GM18508 (cell line): Measurements from ENCODE around the gene ERCC3.
"Not testable (repeated sequence)": the region's sequence is repeated elsewhere in the genome, so short reads cannot be mapped to it uniquely, and the experiment has no call there.

Source experiments
- ATAC-seq: cut with Tn5 transposase; IDR thresholded peaks from one replicate; pipeline ENCODE4 v1.9.1; 2021; ENCODE audit warnings: moderate number of reproducible peaks; ENCODE audit not compliant: insufficient read depth, unreplicated experiment

The ERCC3 gene

DNA sequence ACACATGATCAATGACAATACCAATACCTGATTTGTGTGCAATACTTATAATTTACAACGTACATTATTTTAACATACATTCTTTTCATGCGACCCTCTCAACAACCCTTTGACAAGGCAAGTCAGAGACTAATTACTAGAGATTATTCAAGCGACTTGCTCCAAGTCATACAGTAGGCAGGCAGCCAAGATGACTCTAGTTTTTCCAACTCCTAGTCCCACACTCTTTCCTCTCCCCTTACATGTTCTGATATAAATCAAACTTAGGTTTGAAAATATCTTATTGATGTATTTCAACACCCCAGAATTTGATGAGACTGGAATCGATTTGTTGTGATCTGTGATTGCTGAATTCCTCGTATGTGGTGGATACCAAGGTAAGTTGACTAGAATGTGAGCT lies 65.8 kb downstream of the ERCC3 start:
- ATAC-seq: no peak

DNA sequence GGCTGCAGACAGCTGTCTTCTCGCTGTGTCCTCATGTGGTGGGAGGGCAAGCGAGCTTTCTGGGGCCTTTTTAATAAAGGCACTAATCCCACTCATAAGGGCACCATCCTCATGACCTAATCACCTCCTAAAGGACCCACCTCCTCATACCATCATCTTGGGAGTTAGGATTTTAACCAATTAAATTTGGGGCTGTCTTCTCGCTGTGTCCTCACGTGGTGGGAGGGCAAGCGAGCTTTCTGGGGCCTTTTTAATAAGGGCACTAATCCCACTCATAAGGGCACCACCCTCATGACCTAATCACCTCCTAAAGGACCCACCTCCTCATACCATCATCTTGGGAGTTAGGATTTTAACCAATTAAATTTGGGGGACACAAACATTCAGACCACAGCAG lies 66.7 kb downstream of the ERCC3 start:
- ATAC-seq: not testable (repeated sequence)

DNA sequence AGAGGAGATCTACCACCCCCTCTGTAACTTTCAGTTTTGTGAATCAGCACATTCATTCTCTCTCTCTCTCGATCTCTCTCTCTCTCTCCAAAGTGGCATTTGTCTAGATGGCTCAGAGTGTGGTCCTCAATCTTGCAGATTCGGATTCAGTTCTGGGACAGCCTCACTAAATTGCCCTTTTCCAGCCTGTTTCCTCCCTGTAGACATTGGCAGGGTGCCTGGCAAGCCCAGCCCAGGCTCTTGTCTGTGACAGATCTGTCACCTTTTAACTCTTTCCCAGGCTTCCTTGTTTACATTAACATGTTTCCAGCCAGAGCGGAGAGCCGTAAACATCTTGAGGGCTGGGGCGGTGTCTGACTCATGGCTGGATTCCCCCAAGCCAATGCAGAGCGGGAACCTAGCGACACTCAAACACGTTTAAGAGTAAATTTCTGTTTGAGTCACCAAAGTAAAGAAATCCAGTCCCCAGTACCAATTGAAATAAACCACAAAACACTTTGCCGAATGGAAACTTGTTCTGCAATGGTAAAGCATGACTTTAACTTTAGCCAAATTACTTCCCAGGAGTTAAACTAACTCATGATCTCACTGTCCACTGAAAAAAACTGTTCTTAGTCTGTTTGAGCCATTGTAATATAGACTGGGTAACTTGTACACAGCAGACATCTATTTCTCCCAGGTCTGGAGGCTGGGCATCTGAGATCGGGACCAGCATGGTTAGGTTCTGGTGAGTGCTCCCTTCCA lies 67.3 kb downstream of the ERCC3 start:
- no peak for ATAC-seq

DNA sequence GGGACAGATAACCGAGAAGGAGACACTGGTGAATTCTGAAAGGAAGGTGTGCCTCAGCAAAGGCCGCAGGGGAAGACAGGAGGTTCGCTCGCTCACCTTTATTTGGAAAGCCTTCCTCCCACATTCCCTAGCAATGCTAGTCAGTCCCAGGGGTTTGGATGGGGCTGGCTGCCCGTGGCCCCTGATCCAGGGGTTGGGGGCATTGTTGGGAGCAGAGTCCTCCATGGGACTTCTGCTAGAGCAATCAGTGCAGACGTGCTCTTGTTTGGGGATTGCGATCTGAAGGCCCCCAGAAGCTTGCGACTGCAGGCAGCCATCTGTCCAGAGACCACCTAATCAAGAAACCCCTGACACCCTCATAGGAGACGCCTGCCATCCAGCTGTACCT lies 67.8 kb downstream of the ERCC3 start:
- ATAC-seq: no peak

DNA sequence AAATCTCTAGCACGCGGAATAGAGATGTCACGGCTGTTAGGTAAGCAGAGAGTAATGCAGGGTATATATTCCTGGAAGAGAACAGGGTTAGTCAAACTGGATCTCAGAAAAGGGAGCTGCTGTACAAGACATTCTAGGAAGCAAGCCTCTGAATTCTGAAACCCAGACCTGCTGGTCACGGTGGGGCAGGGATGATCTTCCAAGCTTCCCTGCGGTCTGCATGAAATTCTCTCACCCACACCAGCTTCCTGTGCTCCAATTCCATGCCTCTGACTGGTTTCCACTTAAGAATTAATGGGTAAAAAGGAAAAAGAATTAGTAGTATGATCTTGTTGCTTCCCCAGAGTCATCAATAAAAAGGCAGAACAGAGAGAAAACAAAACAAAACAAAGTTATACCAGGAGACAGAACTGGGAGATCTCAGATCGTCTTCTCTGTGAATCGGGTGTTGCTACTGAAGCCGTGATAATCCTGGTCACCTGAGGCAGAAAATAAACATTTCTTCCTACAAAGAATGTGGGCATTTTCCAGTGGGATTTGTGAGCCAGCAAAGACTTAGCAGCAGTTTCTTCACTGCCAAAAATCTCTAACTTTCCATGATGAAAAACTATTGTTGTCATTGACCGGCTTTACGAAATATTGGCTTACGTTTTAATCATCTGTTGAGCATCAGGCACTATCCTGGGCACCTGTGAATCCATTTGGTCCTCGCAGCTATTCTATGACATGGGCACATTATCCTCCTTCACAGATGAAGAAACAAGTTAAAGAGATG lies 68.6 kb downstream of the ERCC3 start:
- no peak for ATAC-seq

DNA sequence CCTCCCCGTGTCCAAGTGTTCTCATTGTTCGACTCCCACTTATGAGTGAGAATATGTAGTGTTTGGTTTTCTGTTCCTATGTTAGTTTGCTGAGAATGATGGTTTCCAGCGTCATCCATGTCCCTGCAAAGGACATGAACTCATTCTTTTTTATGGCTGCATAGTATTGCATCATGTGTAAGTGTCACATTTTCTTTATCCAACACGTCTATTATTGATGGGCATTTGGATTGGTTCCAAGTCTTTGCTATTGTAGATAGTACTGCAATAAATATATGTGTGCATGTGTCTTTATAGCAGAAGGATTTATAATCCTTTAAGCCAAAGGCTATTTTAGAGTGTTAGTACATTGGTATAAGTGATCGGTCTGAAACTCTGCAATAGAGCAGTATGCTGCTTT lies 69.8 kb downstream of the ERCC3 start:
- not testable (repeated sequence) for ATAC-seq

DNA sequence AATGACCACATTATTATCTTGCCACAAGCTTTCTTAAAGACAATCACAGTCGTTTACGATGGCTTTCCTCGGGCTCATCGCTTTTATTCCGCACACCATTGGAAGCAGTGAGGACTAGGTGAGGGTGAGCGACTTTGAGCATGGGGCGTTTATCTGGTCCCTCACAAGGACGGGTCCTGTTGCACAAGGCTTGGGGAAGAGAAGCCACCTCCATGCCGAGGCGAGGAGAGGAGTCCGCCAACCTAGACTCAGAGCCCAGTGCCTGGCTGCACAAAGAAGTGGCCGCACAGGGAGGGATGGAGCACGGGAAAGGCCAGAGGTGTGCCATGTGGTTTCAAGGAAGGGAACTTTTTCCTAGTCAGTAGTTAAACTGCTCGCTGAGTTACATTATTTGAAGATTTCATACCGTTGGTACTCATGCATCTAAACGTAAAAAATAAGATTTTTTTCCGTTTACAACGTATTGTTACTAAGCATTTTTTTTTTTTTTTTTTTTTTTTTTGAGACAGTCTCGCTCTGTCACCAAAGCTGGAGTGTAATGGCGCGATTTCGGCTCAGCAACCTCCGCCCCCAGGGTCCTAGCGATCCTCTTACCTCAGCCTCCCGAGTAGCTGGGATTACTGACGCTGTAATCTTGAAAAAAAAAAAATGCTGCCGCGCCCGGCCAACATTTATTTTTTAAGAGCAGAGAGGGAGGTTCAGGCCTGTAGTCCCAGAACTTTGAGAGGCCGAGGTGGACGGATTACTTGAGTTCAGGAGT lies 73.0 kb downstream of the ERCC3 start:
- ATAC-seq: no peak

DNA sequence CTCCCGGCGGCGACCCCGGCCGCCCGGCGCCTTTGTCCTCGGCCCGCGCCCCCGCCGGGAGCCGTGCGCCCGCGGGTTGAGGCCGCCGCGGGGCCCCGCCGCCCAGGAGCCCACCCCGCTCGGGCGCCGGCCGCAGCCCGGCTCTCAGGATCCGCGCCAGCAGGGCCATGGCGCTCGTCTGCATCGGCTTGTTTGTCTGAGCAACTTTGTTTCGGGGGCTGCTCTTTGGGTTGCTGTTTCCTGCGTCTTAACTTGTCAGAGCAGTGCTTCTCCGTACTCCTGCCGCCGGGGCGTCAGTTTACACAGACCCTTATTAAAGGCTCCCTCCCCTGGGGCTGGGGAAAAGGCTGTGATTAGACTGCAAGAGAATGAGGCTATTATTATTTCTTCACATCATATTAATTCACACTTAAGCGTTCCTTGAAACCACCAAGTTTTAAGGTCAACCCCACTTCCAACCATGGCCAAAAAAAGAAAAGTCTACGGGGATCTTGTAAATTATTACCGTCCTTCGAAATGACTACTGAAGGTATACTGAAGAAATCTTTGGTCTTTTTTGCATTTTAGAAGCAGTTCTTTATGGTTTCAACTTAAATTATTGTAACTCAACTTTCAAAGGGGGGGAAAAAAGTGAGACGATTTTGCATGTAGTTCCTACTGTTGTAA lies 73.7 kb downstream of the ERCC3 start, which contains the start of gene CYP27C1:
Gene CYP27C1, minus strand, starts transcription at position 198 of the 666 bp plus-strand sequence. Its CDS starts 29 bp downstream, at position 169.
- ATAC-seq: no peak

DNA sequence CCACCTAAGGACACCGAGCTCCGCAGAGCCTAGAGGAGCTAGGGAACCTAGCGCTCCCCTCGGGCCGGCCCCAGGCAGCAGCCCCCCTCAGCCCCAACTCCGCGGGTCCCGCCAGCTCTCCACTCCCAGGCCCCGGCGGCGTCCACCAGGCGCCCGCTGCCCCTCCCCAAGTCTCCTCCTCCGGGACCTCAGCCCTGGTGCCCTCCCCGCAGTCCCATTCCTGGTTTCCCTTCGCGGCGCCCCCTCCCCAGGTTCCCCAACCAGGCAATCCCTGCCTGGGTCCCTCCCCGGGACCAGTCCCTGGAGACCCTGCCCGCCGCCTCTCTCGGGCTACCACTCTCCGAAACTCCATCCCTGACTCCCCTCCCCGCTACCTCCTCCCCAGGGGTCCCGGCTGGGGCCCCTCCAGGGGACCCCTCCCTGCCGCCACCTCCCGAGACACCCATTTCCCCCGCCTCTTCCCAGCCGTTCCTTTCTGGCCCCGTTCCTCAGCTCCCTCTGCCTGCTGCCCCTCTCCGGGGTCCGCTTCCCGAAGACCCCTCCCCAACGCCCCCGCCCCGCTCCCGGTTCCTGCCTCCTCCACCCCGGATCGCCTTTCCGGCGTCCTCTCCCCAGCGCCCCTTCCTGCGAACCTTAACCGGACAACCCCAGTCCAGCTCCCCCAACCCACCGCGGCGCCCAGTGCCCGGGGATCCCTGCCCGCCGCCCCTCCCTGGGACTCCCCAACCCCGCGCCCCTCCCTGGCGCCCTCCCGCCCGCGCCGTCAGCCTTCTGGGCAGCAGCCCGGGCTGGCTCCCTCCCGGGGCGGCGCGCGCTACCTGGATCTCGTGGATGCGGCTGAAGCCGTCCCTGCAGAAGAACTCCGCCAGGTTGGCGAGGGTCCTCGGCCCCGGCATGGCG lies 74.5 kb downstream of the ERCC3 start:
- ATAC-seq: no peak

DNA sequence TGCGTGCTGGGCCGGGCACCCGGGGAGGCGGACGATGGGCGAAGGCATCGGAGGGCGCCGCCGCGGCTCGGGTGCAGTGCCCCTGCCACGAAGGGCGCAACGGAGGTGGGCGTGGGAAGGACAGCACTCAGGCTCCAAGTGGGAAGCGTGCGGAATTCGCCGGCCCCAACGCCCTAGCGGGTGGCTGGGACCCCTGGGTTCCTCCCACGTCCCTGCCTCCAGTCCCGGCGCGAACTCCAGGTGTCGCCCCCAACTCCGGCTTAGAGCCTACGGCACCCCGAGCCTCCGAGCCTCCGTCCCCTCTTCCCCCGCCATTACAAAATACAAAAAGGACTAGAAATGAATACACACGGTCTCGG lies 75.2 kb downstream of the ERCC3 start:
- ATAC-seq: no peak

DNA sequence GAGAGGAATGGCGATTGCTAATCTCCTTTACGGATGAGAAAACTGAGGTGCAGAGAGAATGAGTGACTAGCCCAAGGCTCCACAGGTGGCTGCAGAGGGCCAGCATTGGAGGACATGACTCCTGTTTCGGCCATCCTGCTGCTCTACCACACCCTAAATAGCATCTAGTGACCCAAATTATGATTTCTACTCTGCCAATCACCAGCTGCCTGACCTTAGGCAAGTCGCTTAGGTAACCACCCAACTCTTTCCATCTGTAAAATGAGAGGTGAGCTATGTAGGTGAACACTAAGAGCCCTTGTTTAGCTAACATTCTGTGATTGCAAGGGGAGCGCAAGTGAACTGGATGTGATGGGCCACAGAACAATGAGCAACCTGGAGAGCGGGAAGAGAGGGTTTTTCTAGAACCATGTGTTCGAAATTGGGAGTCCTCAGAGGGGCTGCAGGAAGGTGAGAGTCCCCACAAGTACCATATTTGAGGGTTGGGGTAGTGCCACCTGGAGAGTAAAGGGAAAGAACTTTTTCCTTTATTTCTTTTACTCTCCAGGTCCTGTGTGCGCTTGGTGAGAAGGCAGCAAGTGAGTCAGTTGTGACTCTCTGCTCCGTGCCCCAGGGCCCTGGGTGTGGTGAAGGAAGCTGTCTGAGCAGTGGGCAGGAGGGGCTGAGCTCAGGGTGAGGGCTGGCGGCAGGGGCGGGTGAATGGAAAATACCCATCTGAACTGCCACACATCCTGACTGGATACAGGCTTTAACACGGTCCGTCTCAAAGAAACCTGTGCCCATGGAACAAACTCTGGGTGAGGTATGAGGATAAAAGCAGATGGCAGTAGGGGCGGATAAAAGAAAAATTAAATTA lies 76.2 kb downstream of the ERCC3 start:
- no peak for ATAC-seq

DNA sequence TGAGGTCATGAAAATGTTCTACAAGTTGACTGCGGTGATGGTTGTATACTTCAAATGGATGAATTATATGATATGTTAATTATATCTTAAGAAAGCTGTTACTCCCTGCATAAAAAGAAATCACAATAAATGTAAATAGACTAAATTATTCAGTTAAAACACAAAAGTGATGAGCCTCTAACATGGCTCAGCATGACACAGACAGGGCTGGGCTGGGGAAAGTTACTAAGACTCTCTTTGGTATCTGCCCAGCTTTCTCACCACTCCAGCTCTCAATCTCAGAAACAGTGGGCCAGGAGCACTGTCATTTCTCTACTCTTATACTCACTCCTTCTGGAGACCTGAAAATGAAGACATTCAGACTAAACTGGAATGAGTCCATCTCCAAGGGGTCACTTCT lies 77.4 kb downstream of the ERCC3 start:
- ATAC-seq: no peak

DNA sequence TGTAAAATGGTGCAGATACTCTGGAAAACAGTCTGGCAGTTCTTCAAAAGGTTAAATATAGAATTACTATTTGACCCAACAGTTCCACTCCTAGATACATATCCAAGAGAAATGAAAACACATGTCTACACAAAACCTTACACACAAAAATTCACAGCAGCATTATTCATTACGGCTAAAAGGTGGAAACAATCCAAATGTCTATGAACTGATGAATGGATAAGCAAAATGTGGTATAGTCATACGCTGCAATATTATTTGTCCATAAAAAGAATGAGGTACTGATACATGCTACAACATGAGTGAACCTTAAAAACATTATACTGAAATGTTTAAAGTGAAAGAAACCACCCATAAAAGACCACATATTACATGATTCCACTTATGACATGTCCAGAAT lies 77.8 kb downstream of the ERCC3 start:
- no peak for ATAC-seq

DNA sequence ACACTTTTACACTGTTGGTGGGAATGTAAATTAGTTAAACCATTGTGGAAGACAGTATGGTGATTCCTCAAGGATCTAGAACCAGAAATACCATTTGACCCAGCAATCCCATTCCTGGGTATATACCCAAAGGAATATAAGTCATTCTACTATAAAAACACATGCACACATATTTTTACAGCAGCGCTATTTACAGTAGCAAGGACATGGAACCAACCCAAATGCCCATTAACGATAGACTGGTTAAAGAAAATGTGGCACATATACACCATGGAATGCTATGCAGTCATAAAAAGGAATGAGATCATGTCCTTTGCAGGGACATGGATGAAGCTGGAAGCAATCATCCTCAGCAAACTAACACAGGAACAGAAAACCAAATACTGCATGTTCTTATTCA lies 79.7 kb downstream of the ERCC3 start:
- not testable (repeated sequence) for ATAC-seq

DNA sequence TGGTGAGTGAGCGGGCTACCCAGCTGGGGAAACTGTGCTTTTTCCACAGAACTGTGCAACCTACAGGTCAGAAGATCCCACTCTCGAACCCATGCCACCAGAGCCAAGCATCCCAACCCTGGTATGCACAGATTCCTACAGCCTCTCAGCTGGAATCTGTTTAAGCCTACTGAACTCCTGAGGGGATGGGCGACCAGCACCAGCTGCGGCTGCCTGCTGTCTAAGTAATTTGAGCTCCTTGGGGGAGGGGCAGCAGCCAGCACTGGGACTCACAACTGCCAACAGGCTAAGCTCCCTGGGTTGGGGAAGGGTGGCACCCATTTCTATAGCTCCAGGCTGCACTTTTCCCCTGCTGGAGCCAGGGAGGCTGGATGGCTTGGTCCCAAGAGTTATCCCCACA lies 85.6 kb downstream of the ERCC3 start:
- ATAC-seq: no peak
